ENCODE results near the gene IQCF6. TPM values are rescaled to one million over a fixed set of nuclear protein-coding genes. Genes with fewer than 3 reads are reported as not detected.

The IQCF6 gene
- total RNA-seq, result not detected in 2 replicates
- polyA plus RNA-seq, result not detected in 2 replicates
- polyA plus RNA-seq (2012), result not detected in 2 replicates
- not detected in 2 replicates for polyA minus RNA-seq (ENCODE audit: low replicate concordance)

DNA sequence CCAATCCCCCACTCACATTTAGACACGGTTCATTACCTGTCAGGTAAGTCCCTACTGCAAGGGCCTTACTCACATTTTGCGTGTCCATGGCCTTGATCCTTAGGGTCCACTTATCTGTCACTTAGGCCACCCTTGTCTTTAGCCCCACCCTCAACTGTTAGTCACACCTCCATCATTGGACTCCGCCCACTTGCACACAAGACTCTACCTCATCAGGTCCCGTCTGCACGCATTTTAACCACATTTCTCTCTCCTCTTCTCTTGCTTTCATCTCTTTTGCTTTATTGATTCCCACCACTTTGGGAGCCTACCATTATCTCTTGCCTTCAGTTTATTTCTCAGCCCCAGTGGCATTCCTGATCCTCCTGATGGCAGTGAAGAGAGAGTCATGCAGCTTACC, at the start of gene IQCF6:
Gene IQCF6, minus strand, starts transcription at position 101 of the 400 bp plus-strand sequence. Its CDS starts 13 bp downstream, at position 88.
- no peak within 1 kb of the TSS for H3K4me3 ChIP-seq (replicated peaks in 1 of 4; ENCODE audit: control extremely low read depth in 1 of 4, insufficient read depth in 1 of 4, low read depth in 3 of 4, low read length in 4 of 4)
- no peak within 1 kb of the TSS for H3K27ac ChIP-seq (ENCODE audit: insufficient read depth, low read length)
- no peak for DNase-seq (ENCODE audit: low read depth in 2 of 2)
- no peak within 1 kb of the TSS for H3K9ac ChIP-seq (ENCODE audit: insufficient read depth, low read length)
- H3K27me3 ChIP-seq (ENCODE audit: control insufficient read depth, insufficient read depth, low read length), result no peaks in the 10 kb centered on the region
- no peaks in the 10 kb centered on the region for H3K9me3 ChIP-seq (ENCODE audit: control insufficient read depth, insufficient read depth, low read depth, low read length)
- H4K20me1 ChIP-seq (ENCODE audit: control insufficient read depth, extremely low read depth, insufficient read depth, low read length), result no peaks in the 10 kb centered on the region
- H3K36me3 ChIP-seq (ENCODE audit: control insufficient read depth, insufficient read depth, low read length), result no peaks in the 10 kb centered on the region
- H3K79me2 ChIP-seq (ENCODE audit: control insufficient read depth, insufficient read depth, low read length), result no peaks in the 10 kb centered on the region
- H3K4me1 ChIP-seq (ENCODE audit: control insufficient read depth, extremely low read depth, insufficient read depth, low read length), result no peaks in the 10 kb centered on the region
- TF ChIP-seq, protein P1, sequence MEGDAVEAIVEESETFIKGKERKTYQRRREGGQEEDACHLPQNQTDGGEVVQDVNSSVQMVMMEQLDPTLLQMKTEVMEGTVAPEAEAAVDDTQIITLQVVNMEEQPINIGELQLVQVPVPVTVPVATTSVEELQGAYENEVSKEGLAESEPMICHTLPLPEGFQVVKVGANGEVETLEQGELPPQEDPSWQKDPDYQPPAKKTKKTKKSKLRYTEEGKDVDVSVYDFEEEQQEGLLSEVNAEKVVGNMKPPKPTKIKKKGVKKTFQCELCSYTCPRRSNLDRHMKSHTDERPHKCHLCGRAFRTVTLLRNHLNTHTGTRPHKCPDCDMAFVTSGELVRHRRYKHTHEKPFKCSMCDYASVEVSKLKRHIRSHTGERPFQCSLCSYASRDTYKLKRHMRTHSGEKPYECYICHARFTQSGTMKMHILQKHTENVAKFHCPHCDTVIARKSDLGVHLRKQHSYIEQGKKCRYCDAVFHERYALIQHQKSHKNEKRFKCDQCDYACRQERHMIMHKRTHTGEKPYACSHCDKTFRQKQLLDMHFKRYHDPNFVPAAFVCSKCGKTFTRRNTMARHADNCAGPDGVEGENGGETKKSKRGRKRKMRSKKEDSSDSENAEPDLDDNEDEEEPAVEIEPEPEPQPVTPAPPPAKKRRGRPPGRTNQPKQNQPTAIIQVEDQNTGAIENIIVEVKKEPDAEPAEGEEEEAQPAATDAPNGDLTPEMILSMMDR (conservative IDR thresholded peaks at IDR 0.05 in 1 of 2, IDR thresholded peaks at IDR 0.05 in 1 of 2; ENCODE audit: low read depth in 1 of 2, low read length in 2 of 2), result no peak
- no peak for TF ChIP-seq EZH2 (IDR thresholded peaks at IDR 0.05; ENCODE audit: low read length, missing control alignments)
- H3K4me2 ChIP-seq (ENCODE audit: extremely low read depth, insufficient read depth, low read length), result no peak within 1 kb of the TSS
- H2AFZ ChIP-seq (ENCODE audit: low read length), result no peak within 1 kb of the TSS

DNA sequence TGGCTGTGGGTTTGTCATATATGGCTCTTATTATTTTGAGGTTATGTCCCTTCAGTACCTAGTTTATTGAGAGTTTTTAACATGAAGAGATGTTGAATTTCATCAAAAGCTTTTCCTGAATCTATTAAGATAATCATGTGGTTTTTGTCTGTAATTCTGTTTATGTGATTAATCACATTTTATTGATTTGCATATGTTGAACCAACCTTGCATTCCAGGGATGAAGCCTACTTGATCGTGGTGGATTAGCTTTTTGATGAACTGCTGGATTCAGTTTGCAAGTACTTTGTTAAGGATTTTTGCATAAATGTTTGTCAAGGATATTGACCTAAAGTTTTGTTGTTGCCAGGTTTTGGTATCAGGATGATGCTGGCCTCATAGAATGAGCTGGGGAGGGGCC, 49.3 kb upstream of the IQCF6 start:
- H2AFZ ChIP-seq (ENCODE audit: low read length), result no peak overlapping the region
- H3K27ac ChIP-seq (ENCODE audit: insufficient read depth, low read length), result no peak overlapping the region
- no peaks in the 10 kb centered on the region for H3K9me3 ChIP-seq (ENCODE audit: control insufficient read depth, insufficient read depth, low read depth, low read length)
- no peaks in the 10 kb centered on the region for H3K27me3 ChIP-seq (ENCODE audit: control insufficient read depth, insufficient read depth, low read length)
- H3K4me1 ChIP-seq (ENCODE audit: control insufficient read depth, extremely low read depth, insufficient read depth, low read length), result no peaks in the 10 kb centered on the region
- no peaks in the 10 kb centered on the region for H4K20me1 ChIP-seq (ENCODE audit: control insufficient read depth, extremely low read depth, insufficient read depth, low read length)
- no peak overlapping the region for H3K9ac ChIP-seq (ENCODE audit: insufficient read depth, low read length)
- H3K4me2 ChIP-seq (ENCODE audit: extremely low read depth, insufficient read depth, low read length), result no peak overlapping the region
- no peak for DNase-seq (ENCODE audit: low read depth in 2 of 2)
- no peaks in the 10 kb centered on the region for H3K36me3 ChIP-seq (ENCODE audit: control insufficient read depth, insufficient read depth, low read length)
- H3K4me3 ChIP-seq (replicated peaks in 1 of 4; ENCODE audit: control extremely low read depth in 1 of 4, insufficient read depth in 1 of 4, low read depth in 3 of 4, low read length in 4 of 4), result no peak overlapping the region
- no peaks in the 10 kb centered on the region for H3K79me2 ChIP-seq (ENCODE audit: control insufficient read depth, insufficient read depth, low read length)
- TF ChIP-seq, protein P1 (conservative IDR thresholded peaks at IDR 0.05 in 1 of 2, IDR thresholded peaks at IDR 0.05 in 1 of 2; ENCODE audit: low read depth in 1 of 2, low read length in 2 of 2), result no peak
- TF ChIP-seq EZH2 (IDR thresholded peaks at IDR 0.05; ENCODE audit: low read length, missing control alignments), result no peak

DNA sequence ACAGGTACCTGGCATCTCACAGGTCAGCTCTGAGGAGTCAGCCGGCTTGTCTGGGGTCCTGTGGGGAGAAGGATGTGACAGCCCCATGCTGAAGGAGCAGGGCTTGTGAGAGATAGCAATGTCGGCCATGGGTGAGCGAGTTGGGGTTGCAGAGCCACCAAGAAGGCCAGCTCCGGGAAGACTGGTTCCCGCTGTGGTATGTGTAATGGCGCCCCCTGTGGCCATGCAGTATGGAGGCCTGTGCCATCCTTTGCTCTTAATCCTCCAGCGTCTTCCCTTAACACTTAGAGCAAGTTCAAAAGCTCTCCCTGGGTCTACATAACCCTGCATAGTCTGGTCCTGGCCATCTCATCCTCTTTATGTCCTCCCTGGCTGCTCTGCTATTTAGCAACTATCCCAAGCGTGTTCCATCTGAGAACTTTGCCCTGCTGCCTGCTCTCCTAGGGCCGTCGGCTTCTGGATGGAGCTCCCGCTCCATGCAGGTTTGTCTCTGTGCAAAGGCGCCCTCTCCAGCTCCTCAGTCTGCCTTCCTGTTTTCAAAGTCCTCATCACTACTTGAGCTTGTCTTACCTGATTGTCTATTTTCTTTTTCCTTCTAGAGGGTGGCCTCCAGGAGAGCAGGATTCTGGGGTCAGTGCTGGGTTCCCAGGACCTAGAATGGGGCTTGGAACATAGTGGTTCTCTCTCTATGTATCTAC, 40.8 kb upstream of the IQCF6 start:
- Histone ChIP-seq H3K27ac (ENCODE audit: insufficient read depth, low read length) (no peak overlapping the region), H3K4me2 (ENCODE audit: extremely low read depth, insufficient read depth, low read length) (no peak overlapping the region), H3K27me3 (ENCODE audit: control insufficient read depth, insufficient read depth, low read length) (no peaks in the 10 kb centered on the region), H3K79me2 (ENCODE audit: control insufficient read depth, insufficient read depth, low read length) (no peaks in the 10 kb centered on the region), H3K36me3 (ENCODE audit: control insufficient read depth, insufficient read depth, low read length) (no peaks in the 10 kb centered on the region), H3K9ac (ENCODE audit: insufficient read depth, low read length) (no peak overlapping the region), H4K20me1 (ENCODE audit: control insufficient read depth, extremely low read depth, insufficient read depth, low read length) (no peaks in the 10 kb centered on the region), H3K4me1 (ENCODE audit: control insufficient read depth, extremely low read depth, insufficient read depth, low read length) (no peaks in the 10 kb centered on the region), H3K9me3 (ENCODE audit: control insufficient read depth, insufficient read depth, low read depth, low read length) (no peaks in the 10 kb centered on the region), H2AFZ (ENCODE audit: low read length) (no peak overlapping the region), H3K4me3 (replicated peaks in 1 of 4; ENCODE audit: control extremely low read depth in 1 of 4, insufficient read depth in 1 of 4, low read depth in 3 of 4, low read length in 4 of 4) (no peak overlapping the region)
- DNase-seq (ENCODE audit: low read depth in 2 of 2), result no peak
- no peak for TF ChIP-seq EZH2 (IDR thresholded peaks at IDR 0.05; ENCODE audit: low read length, missing control alignments)
- TF ChIP-seq, protein P1 (conservative IDR thresholded peaks at IDR 0.05 in 1 of 2, IDR thresholded peaks at IDR 0.05 in 1 of 2; ENCODE audit: low read depth in 1 of 2, low read length in 2 of 2), result no peak

All from fibroblast of lung (primary cell).